Fibroblast of lung (primary cell): ENCODE measurements around the gene DOC2B.

ENCODE experiments used
- EZH2 ChIP-seq: IDR thresholded peaks from 2 replicates; pipeline ENCODE4 v1.5.1; 2012; ENCODE audit warnings: low read length, control low read depth, mild to moderate bottlenecking; ENCODE audit errors: missing control alignments
- TF ChIP-seq, protein P1 (sequence below), 2 donors: IDR thresholded peaks in 1 of 2; conservative IDR thresholded peaks in 1 of 2; 1 replicate in 1 of 2; 2 replicates in 1 of 2; pipeline ENCODE4 v1.5.1; 2011 to 2012; ENCODE audit warnings: low read length in 2 of 2, control low read depth in 1 of 2, inconsistent platforms in 1 of 2, low read depth in 1 of 2, mild to moderate bottlenecking in 1 of 2

DNA sequence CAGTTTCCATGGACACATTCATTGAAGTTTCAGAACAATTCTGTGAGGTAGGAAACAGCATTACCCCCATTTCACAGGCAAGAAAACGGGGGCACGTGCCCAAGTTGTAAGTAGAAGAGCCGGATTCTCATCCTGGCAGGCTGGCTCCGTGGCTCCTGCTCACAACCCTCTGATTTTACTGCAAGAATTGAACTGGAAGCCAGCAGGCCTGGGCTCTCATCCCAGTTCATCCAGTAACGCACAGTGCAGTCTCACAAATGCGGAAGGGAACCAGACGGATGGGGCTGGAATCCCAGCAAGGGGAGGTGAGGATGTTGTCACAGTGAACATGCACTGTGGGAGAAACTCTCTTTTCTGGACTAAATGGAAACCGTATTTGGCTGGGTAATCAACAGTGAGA is 40.7 kb upstream of the DOC2B start:
- TF ChIP-seq, protein P1, sequence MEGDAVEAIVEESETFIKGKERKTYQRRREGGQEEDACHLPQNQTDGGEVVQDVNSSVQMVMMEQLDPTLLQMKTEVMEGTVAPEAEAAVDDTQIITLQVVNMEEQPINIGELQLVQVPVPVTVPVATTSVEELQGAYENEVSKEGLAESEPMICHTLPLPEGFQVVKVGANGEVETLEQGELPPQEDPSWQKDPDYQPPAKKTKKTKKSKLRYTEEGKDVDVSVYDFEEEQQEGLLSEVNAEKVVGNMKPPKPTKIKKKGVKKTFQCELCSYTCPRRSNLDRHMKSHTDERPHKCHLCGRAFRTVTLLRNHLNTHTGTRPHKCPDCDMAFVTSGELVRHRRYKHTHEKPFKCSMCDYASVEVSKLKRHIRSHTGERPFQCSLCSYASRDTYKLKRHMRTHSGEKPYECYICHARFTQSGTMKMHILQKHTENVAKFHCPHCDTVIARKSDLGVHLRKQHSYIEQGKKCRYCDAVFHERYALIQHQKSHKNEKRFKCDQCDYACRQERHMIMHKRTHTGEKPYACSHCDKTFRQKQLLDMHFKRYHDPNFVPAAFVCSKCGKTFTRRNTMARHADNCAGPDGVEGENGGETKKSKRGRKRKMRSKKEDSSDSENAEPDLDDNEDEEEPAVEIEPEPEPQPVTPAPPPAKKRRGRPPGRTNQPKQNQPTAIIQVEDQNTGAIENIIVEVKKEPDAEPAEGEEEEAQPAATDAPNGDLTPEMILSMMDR (conservative IDR thresholded peaks at IDR 0.05 in 1 of 2, IDR thresholded peaks at IDR 0.05 in 1 of 2; ENCODE audit: low read depth in 1 of 2, low read length in 2 of 2) = no peak
- TF ChIP-seq EZH2 = no peak
